ENCODE measurements around the gene MYO18B. TPM values are rescaled to one million over a fixed set of nuclear protein-coding genes. Genes with fewer than 3 reads are reported as not detected.

MYO18B gene
- total RNA-seq, 1 experiment from 2014 or later, result not detected

DNA sequence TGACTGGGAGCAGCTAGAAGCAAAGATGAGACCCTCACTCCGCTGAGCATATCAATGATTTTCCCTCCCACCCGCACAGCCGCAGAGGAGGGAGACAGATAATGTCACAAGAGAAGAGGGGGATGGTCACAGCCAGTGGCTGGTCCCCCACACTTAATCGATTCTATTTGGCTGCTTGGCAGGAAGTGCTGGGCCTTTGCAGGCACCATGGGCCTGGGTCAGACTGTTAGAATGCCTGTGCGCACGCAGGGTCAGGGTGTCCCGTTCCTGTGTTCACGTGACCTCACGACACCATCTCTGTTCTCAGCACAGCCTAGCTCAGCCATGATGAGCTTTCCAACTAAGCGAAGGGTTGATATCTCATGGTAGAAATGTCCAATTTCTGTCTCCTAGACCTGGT is 107.0 kb downstream of the MYO18B start:
- DNase-seq (ENCODE audit: low spot score), result no peak

DNA sequence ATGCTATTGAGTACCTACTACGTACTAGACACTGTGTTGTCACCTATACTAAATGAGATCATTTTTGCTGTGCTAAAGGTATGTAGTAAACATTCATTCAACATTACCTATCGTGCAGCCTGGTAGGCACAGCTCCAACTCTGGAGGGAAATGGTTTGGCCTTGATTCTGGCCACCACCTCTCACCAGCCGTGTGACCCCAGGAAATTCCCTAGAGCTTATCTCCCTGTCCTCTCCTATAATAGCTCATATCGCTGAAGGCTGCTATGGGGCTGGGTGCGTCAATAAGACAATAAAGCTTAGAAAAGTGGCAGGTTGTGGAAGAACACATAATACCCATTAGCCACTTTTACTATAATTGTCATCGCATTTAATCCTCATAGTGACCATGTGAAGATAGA is 107.5 kb downstream of the MYO18B start:
- DNase-seq (ENCODE audit: low spot score), result no peak

DNA sequence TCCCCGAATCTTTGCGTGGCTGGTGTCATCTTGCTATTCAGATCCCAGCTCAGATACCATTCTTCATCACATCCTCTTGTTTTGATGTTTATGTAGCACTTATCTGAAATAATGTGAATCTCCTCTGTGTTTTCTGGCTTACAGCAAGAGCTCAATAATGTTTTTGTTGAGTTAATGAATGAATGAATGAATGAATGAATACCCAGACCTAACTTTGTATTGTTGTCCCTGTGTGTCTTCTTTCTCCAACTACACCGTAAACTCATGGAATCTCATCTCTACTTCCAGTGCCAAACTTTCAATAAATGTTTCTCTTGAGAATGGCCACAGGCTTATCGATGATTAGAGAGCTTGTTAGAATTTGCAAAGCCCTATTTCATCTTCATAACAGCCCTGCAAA is 110.2 kb downstream of the MYO18B start:
- DNase-seq (ENCODE audit: low spot score), result no peak

DNA sequence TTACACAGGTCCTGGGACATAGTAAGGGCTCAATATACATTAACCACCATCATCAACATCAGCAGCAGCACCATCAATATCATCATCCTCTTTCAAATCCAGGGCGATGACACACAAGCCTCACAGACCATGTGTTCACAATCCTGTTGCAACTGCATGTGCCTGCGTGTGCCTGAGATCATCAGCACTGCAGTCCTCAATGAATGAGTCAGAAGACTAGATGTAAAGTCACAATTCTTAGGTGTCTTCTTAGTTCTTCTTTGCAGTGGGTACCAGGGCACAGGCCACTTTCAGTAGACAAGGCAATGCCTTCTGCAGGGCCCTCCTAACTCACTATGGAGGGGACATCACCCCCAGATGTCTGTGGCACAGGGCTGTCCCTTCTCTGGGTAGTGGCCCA is 111.1 kb downstream of the MYO18B start:
- no peak for DNase-seq (ENCODE audit: low spot score)

DNA sequence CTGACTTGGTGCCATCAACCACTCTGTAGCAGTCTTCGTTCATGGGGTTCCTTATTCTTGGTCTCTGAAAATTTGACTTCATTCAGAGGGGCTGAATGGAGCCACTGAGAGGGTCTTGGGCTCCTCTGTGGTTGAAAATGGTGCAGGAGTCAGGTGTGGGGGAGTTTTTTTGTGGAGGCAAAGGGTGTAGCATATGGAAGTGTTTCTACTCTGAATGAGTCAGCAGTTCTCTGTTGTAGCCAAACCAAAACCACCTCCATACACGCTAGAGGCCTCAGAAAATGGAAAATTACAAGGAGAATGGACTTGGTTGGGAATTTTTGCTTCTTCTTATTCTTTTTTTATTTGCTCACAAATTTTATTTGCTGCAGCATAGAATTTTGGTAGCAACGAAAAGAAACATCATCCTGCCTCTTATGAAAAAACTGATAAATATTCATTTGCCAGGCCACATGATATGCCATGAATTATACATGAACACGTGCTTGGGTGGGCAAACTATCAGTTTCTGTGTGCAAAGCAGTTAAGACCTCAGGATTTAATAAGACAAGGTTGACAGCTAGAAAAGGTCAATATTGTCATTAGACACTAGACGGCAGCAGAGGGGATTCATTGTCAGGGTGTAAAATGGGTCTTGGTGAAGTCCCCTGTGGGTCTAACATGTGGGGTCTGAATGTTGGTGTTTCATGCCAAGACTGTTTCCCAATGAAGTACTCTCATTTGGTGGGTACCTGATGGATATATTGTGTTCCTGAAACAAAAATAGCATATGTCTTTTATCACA is 111.7 kb downstream of the MYO18B start:
- peak; percentile 13 for DNase-seq (ENCODE audit: low spot score)

DNA sequence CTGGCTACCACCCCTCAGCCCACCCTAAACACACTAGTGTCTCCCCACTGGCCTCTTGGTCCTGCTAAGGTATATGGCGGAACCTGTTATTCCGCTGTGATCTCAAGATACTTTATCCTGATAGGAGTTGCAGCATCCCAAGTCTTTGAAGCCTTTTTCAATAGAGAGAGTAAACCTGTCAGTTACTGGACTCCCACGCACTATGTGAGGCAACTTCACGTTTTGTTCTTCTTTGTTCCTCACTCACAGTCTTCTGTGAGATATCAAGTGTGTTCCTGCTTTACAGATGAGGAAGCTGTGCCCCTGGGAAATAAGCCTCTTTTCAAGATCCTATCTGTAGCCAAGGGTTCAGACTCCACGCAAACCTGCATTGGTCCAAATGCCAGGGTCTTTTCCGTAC is 127.8 kb downstream of the MYO18B start:
- DNase-seq (ENCODE audit: low spot score), result no peak

DNA sequence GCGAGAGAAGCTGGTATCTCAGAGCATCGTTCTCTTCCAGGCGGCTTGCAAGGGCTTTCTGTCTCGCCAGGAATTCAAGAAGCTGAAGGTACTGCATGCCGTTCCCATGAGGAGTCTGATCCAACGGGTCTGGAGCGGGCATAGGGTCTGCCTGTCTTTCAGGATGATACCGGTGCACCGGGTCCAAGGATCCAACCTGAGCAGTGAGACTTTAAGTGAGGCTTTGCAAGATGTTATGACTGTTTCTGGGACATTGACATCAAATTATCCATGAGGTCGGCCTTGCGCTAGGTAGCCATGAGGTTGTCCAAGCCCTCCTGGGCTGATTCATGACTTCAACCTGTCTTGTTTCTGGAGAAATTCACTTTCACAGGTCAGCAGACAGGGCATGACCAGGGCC is 132.3 kb downstream of the MYO18B start:
- DNase-seq (ENCODE audit: low spot score), result no peak

DNA sequence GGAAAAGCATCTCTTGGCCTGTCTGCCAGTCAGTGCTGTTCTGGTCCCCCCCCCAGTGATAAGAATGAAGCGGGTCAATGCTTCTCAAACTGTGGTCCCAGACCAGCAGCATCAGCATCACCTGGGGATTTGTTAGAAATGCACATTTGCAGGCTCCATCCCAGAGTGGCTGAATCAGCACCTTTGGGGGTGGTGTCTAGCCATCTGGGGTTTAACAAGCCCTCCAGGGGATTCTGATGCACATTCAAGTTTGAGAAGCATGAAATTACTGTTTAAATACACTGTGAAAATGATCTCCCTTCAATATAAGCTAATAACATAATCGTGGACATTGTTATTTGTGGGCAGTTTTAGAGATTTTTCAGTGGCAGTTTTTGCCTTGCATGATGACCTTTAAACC is 133.5 kb downstream of the MYO18B start:
- no peak for DNase-seq (ENCODE audit: low spot score)

DNA sequence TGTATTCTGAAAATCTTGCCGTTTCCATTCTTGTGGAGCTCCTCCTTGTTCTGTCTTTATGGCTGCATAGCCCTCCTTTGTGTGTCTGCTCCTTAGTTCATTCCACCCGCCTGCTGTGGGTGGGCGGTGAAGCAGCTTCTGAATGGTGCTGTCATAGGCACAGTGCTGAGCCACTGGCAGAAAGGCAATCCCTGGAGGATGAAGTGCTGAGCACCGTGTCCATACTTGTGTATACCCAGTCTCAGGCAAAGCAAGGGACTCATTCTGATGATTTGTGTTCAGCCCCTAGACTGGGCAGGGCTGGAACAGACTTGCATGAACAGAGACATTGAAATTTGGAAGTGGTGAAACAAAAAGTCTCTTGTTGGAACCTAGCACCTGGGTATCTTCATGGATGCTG is 134.9 kb downstream of the MYO18B start:
- no peak for DNase-seq (ENCODE audit: low spot score)

DNA sequence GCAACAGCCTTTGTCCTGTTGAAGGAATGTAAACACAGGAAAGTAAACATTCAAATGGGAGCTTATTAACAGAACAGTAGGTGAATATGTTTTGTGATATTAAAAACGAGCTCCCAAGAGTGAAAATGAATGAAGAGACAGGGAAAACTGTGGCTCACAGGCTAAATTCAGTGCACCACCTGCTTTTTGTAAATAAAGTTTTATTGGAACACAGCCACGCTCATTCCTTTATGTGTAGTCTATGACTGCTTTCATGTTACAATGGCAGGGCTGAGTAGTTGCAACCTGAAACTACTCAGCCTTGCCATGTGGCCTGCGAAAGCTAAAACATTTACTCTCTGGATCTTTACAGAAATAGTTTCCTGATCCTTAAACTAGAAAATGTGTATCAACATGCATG is 136.9 kb downstream of the MYO18B start:
- DNase-seq (ENCODE audit: low spot score), result no peak

DNA sequence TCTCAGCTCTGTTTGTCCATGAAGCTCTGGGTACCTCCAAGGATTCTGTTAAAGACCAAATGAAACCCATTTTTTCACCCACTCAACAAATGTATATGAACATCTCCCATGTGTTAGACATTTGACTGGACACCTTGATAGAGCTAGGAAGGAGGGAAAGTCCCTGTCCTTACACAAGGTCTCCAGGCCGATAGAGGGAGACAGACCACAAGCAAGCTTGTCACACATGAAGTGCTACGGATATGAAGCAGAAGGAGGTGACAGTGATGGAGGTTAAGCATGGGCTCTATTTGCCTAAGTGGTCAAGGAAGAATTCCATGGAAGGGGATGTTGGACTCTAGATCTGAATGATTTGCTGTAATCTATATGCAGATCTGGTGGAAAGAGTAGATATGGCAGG is 138.5 kb downstream of the MYO18B start:
- DNase-seq (ENCODE audit: low spot score), result no peak

DNA sequence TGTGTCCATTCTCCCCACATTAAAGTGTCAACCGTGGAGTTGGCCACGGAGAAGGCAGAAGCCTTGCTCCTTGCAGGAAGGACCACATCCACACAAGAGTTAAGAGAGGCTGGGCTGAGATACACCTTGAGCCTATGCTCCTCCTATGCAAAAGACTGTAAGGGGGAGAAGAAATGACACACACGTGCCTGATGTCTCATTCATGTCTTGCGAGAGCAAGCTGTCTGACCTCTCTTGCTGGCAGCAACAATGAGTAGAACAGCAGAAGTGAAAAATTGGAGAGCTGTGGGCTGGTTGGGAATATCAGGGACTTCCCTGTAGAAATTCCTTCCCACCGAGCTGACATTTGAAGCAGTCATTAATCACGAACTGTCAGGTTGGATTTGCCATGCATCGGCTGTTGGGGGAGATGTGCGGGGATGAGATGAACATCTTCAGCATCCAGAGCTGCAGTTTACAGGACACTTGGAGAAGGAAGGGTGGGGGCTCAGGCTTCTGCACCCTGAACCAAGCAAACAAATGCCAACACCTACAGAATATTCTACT is 139.3 kb downstream of the MYO18B start:
- no peak for DNase-seq (ENCODE audit: low spot score)

DNA sequence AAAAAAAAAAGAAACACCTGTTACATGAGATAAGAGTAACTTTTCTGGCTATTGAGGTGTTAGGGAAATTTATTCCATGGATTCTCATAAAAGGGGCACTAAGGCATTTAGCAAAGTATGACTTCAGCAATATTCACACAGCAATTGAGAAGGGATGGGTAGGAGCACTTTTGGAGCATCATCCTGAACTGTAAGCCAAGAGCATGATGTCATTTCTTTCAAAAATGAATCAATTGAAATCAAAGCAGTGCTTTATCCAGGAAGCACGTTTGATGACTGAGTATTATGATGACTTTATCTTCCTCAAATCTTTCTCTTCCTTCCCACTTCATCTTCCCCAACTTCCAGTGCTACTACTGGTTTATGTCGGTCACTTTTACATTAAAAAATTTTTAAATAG is 140.4 kb downstream of the MYO18B start:
- no peak for DNase-seq (ENCODE audit: low spot score)

DNA sequence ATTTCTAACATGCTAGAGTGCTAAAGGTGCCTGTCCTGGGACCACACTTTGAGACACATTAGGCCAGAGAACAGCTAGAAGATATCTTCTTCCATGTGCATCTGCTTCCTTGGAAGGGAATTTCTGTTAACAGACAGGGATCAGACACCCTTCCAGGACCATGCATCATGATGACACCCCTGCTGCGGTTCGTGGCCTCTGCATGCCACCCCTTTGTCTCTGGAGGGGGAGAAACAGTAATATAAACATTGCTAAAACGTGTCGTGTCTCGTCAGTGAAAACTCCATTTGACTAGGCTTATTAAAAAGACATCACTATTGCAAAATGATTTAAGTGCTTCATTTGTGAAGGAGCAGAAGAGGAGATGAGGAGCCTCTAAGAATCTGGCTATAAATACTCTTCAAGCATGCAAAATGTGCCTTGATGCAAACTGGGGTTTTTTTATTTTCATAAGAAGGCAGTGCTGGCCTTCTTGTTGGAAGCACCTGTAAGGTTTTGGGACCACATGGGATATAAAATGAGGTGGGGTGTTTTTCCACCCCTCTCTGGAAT is 141.6 kb downstream of the MYO18B start:
- no peak for DNase-seq (ENCODE audit: low spot score)

DNA sequence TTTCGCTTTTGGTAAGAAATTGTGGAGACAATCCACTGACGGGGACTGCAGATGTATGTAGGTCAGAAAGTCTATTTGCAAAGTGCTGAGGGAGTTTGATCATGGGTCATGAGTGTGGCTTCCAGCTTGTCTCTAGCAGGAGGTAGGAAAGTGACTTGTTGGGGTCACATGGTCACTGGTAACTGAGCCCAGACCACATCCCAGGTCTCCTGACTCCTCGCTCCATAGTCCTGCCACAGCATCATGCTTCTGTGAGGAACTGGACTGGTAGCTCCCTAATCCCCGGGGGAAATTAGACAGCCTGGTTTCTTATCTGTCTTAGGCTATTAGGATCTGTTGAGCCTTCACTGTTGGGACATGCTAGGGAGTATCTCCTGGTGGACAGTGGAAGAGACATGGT is 142.1 kb downstream of the MYO18B start:
- DNase-seq (ENCODE audit: low spot score), result no peak

DNA sequence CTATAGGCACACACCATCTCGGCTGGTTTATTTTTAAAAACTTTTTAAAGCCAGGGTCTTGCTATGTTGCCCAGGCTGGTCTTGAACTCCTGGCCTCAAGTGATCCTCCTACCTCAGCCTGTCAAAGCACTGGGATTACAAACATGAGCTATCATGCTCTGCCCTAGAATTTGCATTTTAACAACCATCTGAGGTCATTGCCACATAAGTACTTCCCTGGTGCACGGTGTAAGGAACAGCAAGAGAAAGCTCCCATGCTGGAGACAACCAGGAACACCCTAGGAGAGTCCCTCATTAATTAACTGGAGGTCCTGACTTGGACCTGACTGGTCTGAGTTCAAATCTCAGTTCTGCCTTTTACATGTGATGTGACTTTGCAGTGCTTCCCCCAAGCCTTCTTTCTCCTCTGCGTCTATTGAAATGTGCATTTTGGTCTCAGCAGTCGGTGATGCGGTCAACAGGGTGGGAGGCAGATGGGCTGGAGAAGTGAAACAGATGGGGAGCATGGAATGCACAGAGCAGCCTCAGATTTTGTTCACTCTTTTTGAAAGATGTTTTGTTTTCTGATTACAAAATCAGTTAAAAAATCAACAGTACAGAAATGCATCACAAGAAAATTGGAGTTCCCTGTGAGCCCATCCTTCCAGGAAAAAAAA is 146.5 kb downstream of the MYO18B start:
- no peak for DNase-seq (ENCODE audit: low spot score)

DNA sequence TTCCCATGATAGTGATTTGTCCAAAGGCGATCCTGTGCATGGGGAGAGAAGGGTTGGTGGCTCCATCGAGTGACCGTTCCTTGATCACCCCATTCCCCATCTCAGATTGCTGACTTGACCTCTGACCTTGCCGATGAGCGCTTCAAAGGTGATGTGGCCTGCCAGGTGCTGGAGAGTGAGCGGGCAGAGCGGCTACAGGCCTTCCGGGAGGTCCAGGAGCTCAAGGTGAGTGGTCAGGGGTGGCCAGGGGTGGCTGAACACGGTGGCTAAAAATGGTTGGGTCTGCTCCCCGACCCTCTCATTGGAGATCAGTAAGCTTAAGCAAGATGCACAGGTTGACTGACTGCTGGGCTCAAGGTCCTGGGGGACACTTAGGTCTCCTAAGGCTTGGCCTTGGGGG is 148.7 kb downstream of the MYO18B start:
- DNase-seq (ENCODE audit: low spot score), result no peak

DNA sequence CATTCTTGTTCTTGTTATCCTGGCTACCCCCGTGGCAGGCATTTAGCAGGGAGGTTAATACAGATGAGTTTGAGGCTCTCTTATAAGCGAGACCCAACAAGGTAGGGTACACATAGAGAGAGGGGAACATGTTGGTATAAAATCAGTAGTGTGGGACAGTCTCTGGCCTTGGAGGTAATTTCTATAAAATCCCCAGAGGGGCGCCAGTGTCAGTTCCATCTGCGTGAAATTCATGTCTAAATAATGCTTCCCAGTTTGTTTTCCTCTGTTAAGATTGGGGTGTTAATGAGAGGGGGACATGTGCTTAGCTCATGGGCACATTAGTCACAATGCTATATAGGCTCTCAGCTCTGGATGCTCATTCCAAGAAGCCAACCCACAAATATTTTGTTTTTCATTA is 150.7 kb downstream of the MYO18B start:
- DNase-seq (ENCODE audit: low spot score), result no peak

DNA sequence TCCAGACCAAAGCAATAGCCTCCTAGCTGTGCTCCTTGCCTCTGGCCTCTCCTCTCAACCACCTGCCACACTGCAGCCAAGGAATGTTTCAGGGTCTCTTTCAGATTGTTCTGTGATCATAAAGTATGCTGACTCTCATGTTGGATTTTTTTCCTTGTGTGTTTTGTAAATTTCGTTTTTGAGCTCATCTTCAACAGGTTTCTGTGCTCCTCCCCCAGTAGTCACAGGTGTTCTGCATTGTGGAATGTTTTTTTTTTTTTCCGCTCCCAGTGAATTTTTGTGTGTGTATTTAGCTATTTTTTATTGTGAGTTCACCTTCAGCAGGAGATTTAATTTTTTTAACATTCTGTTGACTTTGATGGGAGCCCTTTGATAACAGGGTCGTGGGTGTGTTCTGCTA is 153.7 kb downstream of the MYO18B start:
- DNase-seq (ENCODE audit: low spot score), result no peak

DNA sequence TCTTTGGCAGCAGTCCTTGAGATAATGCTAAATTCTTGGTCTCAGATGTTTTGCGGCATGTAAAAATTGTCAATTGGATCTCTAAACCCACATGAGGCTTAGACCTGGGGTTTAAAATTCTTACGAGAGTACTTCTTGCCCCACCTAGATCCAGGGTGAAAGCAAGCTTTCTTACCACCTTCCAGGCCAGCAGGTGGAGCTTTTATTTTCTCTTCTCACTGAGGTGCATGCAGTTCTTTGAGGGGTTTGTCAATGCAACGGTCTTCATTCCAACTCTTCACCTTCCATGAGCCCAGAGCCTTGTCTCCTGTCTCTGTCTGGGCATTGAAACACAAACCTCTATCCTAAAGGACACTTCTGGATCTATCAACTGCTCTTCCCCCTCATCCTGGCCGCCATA is 154.1 kb downstream of the MYO18B start:
- no peak for DNase-seq (ENCODE audit: low spot score)

DNA sequence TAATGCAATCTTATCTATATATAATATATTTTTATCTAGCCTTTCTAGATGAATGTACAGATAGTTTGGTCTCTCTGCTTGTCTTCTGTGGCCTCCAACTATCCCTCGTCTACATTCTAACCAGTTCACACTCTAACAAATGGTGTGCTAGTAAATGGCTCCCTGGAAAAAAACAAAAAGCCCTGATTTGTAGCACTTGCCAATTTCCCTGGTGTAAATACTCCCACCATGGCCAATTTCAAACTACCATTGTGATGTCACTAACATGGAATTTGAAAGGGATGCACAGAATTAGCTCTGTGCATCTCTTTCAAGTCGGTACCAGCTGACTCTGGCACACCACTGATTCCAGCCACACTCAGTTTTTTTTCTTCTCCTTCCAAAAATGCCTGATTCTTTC is 154.6 kb downstream of the MYO18B start:
- DNase-seq (ENCODE audit: low spot score), result no peak

DNA sequence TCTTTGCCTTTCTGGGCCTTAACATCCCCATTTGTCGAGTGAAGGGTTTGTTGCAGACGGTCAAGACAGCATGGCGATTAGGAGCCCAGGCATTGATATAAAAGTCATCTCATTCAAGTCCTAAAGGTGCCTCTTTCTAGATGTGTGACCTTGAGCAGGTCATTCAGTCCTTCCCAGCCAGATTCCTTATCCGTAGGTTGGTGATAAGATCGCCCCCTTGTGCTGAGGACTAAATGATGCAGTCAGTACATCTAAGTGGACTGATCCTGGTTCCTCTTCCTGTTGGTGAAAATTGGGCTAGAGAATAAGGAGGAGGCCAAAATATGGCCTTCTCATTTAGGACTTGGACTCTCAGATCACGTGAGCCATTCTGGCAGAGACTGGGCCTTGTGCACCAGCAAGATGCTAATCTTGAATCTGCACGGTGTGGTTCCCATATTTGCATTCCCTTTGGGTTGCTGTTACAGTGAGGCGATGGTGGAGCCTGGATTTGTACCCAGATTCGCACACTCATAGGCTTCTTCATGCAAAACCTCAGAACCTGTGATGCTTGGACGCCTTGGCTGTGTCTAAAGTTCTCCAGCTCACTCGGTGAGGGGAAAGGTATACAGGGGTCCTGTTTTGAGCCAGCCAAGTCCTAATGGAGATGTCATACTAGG is 156.8 kb downstream of the MYO18B start:
- no peak for DNase-seq (ENCODE audit: low spot score)

DNA sequence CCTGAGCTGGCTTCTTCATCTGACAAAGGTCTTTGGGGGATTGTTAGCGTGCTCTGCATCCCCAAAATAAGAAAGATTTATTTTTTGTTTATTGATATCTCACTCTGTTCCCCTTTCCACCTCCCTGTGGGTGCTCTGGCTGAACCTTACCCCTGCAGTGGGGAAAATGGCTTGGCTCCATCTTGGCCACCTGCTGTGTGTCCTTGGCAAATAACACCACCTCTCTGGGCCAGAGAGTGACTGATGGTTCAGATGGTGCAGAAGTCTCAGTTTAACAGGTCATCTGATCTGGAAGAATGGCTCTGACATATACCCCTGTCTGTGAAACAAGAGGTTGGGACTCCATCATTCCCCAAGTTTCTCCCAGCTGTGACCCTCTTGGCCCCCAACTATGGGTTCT is 157.6 kb downstream of the MYO18B start:
- no peak for DNase-seq (ENCODE audit: low spot score)
